ENCODE data around the gene HAVCR1. TPM values are rescaled to one million over a fixed set of nuclear protein-coding genes. Genes with fewer than 3 reads are reported as not detected.
"Not testable (repeated sequence)": the region's sequence is repeated elsewhere in the genome, so short reads cannot be mapped to it uniquely, and the experiment has no call there.

The HAVCR1 gene
- total and polyA plus RNA-seq, 11 donors, result 0.18 to 0.56 TPM; not detected in 9

GRCh38 chr5:157045601-157046000, 13.3 kb downstream of the HAVCR1 start:
- Histone ChIP-seq H3K27ac (peak overlapping the region in 6 of 12 donors; percentile 27 to 55 (median 40)), H3K4me3 (no peak overlapping the region), H3K9me3 (no peaks in the 10 kb centered on the region), H3K4me1 (peaks cover 0 to 5% (median 0%) of the 10 kb centered on the region in 12 donors), H3K36me3 (no peaks in the 10 kb centered on the region), H3K27me3 (no peaks in the 10 kb centered on the region)
- ATAC-seq (peak in 1 of 4 donors; percentile 13), DNase-seq (no peak)
- intact Hi-C loops (cut with DNase I), result no loop called here
- no peak for TF ChIP-seq POLR2A (IDR thresholded peaks at IDR 0.05)
- TF ChIP-seq, protein P1, sequence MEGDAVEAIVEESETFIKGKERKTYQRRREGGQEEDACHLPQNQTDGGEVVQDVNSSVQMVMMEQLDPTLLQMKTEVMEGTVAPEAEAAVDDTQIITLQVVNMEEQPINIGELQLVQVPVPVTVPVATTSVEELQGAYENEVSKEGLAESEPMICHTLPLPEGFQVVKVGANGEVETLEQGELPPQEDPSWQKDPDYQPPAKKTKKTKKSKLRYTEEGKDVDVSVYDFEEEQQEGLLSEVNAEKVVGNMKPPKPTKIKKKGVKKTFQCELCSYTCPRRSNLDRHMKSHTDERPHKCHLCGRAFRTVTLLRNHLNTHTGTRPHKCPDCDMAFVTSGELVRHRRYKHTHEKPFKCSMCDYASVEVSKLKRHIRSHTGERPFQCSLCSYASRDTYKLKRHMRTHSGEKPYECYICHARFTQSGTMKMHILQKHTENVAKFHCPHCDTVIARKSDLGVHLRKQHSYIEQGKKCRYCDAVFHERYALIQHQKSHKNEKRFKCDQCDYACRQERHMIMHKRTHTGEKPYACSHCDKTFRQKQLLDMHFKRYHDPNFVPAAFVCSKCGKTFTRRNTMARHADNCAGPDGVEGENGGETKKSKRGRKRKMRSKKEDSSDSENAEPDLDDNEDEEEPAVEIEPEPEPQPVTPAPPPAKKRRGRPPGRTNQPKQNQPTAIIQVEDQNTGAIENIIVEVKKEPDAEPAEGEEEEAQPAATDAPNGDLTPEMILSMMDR (IDR thresholded peaks at IDR 0.05), result no peak
- WGBS, 4 donors, result 48 to 75% (median 58%) methylated on average over 3 of the region's 3 CpGs

GRCh38 chr5:157038568-157039187, 20.2 kb downstream of the HAVCR1 start:
- Histone ChIP-seq H3K27ac (no peak overlapping the region), H3K27me3 (no peaks in the 10 kb centered on the region), H3K36me3 (no peaks in the 10 kb centered on the region), H3K4me1 (no peaks in the 10 kb centered on the region), H3K9me3 (no peaks in the 10 kb centered on the region), H3K4me3 (no peak overlapping the region)
- ATAC-seq (no peak), DNase-seq (no peak)
- TF ChIP-seq, protein P1 (IDR thresholded peaks at IDR 0.05), result no peak
- no peak for TF ChIP-seq POLR2A (IDR thresholded peaks at IDR 0.05)
- WGBS, 4 donors, result 78 to 88% (median 84%) methylated on average over 5 of the region's 5 CpGs
- intact Hi-C loops (cut with DNase I), result no loop called here

GRCh38 chr5:157034106-157035072, 24.5 kb downstream of the HAVCR1 start:
- 51 to 56% (median 55%) methylated on average over 17 of the region's 17 CpGs for WGBS, 4 donors
- H3K27me3 ChIP-seq; ATAC-seq; H3K27ac ChIP-seq; H3K4me3 ChIP-seq; intact Hi-C loops (cut with DNase I); H3K36me3 ChIP-seq; H3K9me3 ChIP-seq; H3K4me1 ChIP-seq; DNase-seq: not testable (repeated sequence)

DNA sequence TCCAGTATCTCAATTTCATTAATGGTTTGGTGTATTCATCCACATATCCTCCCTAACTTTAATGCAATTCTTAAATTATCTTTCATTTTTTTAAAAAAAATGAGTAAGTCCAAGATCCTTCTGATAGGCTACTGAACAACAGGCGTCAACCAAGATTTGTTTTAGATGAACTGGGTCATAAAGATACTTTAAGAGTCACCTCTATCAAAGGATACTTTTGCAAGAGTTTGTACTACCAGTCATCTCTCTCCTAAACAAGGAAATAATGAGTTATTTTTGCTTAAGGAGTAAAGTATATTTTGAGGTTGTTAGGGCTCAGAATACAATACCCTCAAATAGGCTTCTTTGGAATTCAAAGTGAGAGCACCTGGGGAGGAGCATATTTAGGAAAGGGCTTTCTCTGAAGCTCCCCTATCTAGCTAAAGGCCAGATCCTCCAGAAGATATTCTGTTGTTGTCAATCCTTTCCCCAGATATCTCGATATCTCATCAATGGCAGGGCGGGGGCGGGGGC, 25.8 kb downstream of the HAVCR1 start:
- no peaks in the 10 kb centered on the region for H3K9me3 ChIP-seq
- intact Hi-C loops (cut with DNase I), result no loop called here
- no peak overlapping the region for H3K4me3 ChIP-seq
- H3K36me3 ChIP-seq, result no peaks in the 10 kb centered on the region
- no peak for ATAC-seq
- no peak overlapping the region for H3K27ac ChIP-seq
- no peak for TF ChIP-seq POLR2A (IDR thresholded peaks at IDR 0.05)
- TF ChIP-seq, protein P1 (IDR thresholded peaks at IDR 0.05), result no peak
- H3K27me3 ChIP-seq, result peaks cover 0 to 3% (median 0%) of the 10 kb centered on the region in 9 donors
- DNase-seq, result no peak
- H3K4me1 ChIP-seq, result no peaks in the 10 kb centered on the region
- WGBS, 4 donors, result 71 to 86% (median 79%) methylated on average over 4 of the region's 4 CpGs
